NCI-H1436 treated with DMSO at 0.1 percent for 48 hours (cell line): ENCODE data around the gene TOLLIP.

Source experiments
- DNase-seq: peaks from one replicate; lab custom pipeline; 2025; lab: John Stamatoyannopoulos, UW

TOLLIP gene

GRCh38 chr11:1310772-1311468 lies 1.5 kb upstream of the TOLLIP start:
- no peak for DNase-seq

- no peak for DNase-seq
Measured at GRCh38 chr11:1310318-1310687, 871 bp upstream of the TOLLIP start.

GRCh38 chr11:1308743-1309497 lies 512 bp downstream of the TOLLIP start:
- no peak for DNase-seq

- DNase-seq = no peak
Measured at GRCh38 chr11:1307998-1308742, 1.3 kb downstream of the TOLLIP start.

- DNase-seq = no peak
Measured at GRCh38 chr11:1307163-1307870, 2.1 kb downstream of the TOLLIP start.

GRCh38 chr11:1306186-1307162 lies 3.0 kb downstream of the TOLLIP start:
- no peak for DNase-seq

- no peak for DNase-seq
Measured at GRCh38 chr11:1305501-1306056, 3.9 kb downstream of the TOLLIP start.

GRCh38 chr11:1305063-1305495 lies 4.4 kb downstream of the TOLLIP start:
- no peak for DNase-seq

GRCh38 chr11:1304380-1304779 lies 5.1 kb downstream of the TOLLIP start:
- DNase-seq = no peak

GRCh38 chr11:1303973-1304372 lies 5.5 kb downstream of the TOLLIP start:
- DNase-seq = no peak

- DNase-seq = no peak
Measured at GRCh38 chr11:1303126-1303821, 6.2 kb downstream of the TOLLIP start.

GRCh38 chr11:1302461-1303125 lies 6.8 kb downstream of the TOLLIP start:
- DNase-seq = no peak

GRCh38 chr11:1302041-1302460 lies 7.4 kb downstream of the TOLLIP start:
- no peak for DNase-seq

GRCh38 chr11:1301220-1302000 lies 8.0 kb downstream of the TOLLIP start:
- DNase-seq = no peak

GRCh38 chr11:1300569-1301187 lies 8.8 kb downstream of the TOLLIP start:
- no peak for DNase-seq

GRCh38 chr11:1300121-1300520 lies 9.3 kb downstream of the TOLLIP start:
- no peak for DNase-seq

GRCh38 chr11:1299621-1300020 lies 9.8 kb downstream of the TOLLIP start:
- no peak for DNase-seq
